ENCODE results near the gene RNF169.

RNF169 gene

GRCh38 chr11:74729397-74729796 is 19.3 kb upstream of the RNF169 start:
- TF ChIP-seq CTCF (IDR thresholded peaks at IDR 0.05; ENCODE audit: control insufficient read depth, extremely low read depth, insufficient read depth) = no peak
- no peak for DNase-seq (ENCODE audit: low read depth)
- H3K4me3 ChIP-seq (ENCODE audit: low read depth, low read length) = no peak overlapping the region

DNA sequence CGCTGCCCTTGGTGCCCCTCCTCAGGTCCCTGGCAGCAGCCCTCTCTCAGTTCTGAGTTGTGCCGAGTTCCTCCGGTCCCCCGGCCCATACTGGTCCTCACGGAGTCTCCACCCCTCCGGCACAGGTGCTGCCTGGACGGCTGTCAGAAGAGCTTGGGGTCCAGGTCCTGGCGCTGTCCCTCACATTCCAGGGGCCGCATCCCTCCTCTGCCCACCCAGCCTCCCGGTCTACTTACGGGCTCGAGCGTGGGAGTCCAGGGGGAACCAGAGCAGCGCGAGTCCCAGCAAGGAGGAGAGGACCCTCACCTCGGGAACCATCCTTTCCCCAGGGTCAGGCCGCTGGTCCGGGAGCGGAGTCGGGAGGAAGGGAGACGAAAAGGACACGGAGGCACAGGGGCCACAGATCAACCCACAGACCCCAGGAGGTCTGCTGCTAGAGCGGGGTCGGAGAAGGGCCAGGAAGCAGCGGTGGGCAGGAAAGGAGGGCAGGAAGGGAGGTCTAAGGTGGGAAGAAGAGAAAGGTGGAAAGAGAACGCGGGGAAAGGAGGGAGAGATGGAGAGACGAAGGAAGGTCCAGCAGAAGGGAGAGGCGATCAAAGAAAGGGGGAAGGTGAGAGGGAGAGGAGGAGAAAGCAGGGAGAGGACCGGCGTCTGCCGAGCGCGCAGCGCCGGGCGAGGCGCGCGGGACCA is 17.9 kb upstream of the RNF169 start:
- no peak overlapping the region for H3K4me3 ChIP-seq (ENCODE audit: low read depth, low read length)
- TF ChIP-seq CTCF (IDR thresholded peaks at IDR 0.05; ENCODE audit: control insufficient read depth, extremely low read depth, insufficient read depth) = no peak
- DNase-seq (ENCODE audit: low read depth) = no peak

DNA sequence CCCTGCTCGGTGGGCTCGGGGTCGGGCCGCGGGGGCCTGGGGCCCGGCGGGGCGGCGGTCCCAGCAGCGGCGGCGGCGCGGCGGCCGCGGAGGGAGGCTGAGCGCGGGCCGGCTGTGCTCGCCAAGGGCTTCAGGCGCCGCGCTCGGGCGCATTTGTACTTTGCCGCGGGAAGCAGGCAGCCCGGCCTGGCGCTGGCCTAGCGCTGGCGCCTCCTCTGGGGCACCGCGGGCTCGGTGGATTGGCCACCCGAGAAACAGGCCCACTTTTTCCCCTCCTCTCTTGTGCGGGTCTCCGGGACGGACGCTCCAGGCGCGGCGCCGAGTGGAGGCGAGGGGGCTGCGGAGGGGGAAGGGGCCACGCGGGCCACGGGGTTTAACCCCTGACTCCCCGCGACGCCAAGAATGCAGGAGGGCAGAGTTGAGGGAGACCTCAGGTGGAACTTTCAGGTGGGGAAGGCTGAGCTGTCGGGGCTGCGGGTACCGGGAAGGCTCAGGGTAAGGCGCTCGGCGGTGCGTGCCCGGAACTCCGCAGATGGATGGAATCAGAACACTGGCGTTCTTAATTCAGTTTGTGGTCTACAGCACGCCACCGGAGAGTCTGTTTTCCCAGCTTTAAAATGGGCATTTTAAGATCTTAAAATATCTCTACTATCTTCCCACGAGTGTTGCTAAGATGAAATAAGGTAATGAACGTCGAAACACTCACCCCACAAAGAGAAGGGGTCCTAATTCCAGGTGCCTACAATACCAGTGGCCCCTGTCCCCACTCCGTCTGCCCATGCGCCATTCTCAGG is 17.2 kb upstream of the RNF169 start, which contains the start of gene CHRDL2:
Gene CHRDL2, minus strand, starts transcription at position 126 of the 794 bp plus-strand sequence. CDS start 538 bp downstream, outside the sequence.
- no peak within 1 kb of the TSS for H3K4me3 ChIP-seq (ENCODE audit: low read depth, low read length)
- DNase-seq (ENCODE audit: low read depth) = no peak
- no peak for TF ChIP-seq CTCF (IDR thresholded peaks at IDR 0.05; ENCODE audit: control insufficient read depth, extremely low read depth, insufficient read depth)

DNA sequence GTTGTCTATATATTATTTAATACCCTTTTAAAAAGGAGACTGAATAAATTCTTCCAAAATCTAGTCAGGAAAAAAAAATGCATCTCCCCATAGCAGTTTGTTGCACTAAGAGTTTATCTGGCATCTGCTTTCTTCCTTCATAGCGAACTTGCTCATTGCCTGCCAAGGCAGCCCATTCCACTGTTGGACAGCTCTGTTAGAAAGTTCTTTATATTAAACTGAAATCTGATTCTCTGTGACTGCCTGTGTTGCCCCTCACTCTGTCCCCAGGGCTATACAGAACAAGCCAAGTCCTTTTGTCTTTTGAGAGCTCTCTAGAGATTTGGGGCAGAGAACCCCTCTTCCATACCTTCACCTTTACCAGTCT is 14.1 kb upstream of the RNF169 start:
- H3K4me3 ChIP-seq (ENCODE audit: low read depth, low read length) = no peak overlapping the region
- no peak for TF ChIP-seq CTCF (IDR thresholded peaks at IDR 0.05; ENCODE audit: control insufficient read depth, extremely low read depth, insufficient read depth)
- no peak for DNase-seq (ENCODE audit: low read depth)

DNA sequence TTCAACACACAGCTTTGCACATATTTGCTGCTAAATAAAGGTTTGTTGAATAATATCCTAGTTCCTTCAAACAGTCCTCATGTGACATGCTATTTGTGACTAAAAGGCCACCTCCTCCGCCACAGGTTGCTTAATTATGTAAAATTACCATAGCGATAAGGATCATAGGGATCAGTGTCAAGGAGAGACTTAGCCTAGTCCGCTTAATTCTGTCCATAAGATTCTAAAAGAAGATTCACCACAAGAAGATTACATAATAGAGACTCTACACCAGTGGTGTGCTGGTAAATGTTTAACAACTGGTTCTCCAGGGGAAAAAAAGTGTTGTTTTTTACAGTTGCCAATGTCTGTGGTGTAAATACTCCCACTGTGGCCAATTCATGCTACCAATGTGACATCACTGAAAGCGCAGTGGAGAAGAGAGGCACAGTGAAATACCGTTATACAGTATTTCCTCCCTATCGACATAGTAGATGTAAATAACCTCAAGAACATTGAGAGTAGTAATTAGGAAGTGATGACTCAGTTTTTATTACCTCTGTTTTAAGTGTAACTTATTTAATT is 13.2 kb upstream of the RNF169 start:
- TF ChIP-seq CTCF (IDR thresholded peaks at IDR 0.05; ENCODE audit: control insufficient read depth, extremely low read depth, insufficient read depth) = no peak
- DNase-seq (ENCODE audit: low read depth) = no peak
- H3K4me3 ChIP-seq (ENCODE audit: low read depth, low read length) = no peak overlapping the region

- TF ChIP-seq CTCF (IDR thresholded peaks at IDR 0.05; ENCODE audit: control insufficient read depth, extremely low read depth, insufficient read depth) = no peak
- H3K4me3 ChIP-seq (ENCODE audit: low read depth, low read length) = no peak overlapping the region
- no peak for DNase-seq (ENCODE audit: low read depth)
Observed at GRCh38 chr11:74736031-74736430, 12.6 kb upstream of the RNF169 start.

Measured in LNCaP clone FGC (cell line).